Frontal cortex (tissue), 4 donors: ENCODE results near the gene AFAP1. TPM values are rescaled to one million over a fixed set of nuclear protein-coding genes. Genes with fewer than 3 reads are reported as not detected.

ENCODE experiments used
- DNase-seq, 2 donors: peaks; one replicate each; pipeline ENCODE4 v3.0.0; 2012; ENCODE audit warnings: low spot score in 2 of 2
- FAIRE-seq: peaks from 2 replicates; lab custom pipeline; 2012; peaks lifted over from hg19 to GRCh38; lab: Jason Lieb, UNC
- total RNA-seq: library from RNA; depleted of rRNA; stranded (reverse); fragments of >200 nt; gene quantifications from one replicate; pipeline ENCODE4 v1.2.3, GENCODE V29; 2014
- donor health status: control.
- donor health status: control.
- donor health status: control.

The AFAP1 gene
- total RNA-seq, 1 donor from 2014 or later, result 45.2 TPM

DNA sequence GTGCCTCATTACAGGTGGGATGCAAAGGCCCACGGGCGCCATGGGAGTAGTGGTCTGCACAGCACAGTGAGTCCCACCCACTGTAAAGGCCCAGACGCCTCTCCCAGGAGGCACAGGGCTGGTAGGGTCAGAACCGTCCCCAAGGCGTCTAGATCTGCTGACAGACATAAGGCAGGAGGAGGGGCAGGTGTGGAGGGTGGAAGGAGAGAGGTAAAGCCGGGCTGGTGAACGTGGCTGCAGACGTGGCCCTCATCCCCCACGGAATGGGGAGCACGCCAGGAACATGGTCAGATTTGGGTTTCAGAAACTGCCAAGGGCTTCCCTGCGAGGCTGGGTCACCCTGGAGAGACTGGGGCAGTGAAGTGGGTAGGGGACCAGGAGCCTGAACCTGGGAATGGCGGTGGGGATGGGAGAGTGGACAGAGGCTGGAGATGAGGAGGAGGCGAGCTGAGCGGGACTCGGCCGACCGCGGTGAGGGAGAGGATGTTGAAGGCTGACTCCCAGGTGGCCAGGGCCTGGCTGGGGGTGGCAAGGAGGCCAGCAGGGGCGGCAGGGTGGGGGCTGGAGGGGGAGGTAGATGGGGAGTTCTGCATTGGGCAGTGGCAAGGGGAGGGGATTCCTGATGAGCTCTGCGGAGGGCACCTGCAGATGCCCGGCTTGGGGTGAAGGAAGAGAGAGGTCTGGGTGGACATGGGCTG is 184.9 kb downstream of the AFAP1 start:
- no peak for FAIRE-seq
- DNase-seq, result no peak

DNA sequence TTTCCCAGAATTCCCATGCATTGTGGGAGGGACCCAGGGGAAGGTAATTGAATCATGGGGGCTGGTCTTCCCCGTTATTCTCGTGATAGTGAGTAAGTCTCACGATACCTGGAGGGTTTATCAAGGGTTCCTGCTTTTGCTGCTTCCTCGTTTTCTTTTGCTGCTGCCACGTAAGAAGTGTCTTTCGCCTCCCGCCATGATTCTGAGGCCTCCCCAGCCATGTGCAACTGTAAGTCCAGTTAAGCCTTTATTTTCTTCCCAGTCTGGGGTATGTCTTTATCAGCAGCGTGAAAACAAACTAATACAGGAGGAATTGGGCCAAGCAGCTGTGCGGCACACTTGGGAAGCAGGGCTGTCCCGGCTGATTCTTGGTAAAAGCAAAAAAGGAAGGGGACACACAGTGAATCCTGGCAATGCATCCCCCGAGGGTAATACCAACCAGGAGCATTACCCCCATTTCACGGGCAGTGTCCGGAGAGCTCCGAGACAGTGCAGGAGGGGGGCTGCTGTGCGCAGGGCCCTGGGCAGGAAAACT is 185.7 kb downstream of the AFAP1 start:
- FAIRE-seq, result no peak
- no peak for DNase-seq

- FAIRE-seq (no peak), DNase-seq (no peak)
These were observed 186.4 kb downstream of the AFAP1 start for GRCh38 chr4:7753271-7753670.

GRCh38 chr4:7752649-7753048 is 187.0 kb downstream of the AFAP1 start:
- DNase-seq, result no peak
- no peak for FAIRE-seq

GRCh38 chr4:7750972-7751371 is 188.7 kb downstream of the AFAP1 start:
- DNase-seq, result no peak
- no peak for FAIRE-seq

- FAIRE-seq (no peak), DNase-seq (no peak)
These were observed 189.1 kb downstream of the AFAP1 start for GRCh38 chr4:7750523-7750922.

DNA sequence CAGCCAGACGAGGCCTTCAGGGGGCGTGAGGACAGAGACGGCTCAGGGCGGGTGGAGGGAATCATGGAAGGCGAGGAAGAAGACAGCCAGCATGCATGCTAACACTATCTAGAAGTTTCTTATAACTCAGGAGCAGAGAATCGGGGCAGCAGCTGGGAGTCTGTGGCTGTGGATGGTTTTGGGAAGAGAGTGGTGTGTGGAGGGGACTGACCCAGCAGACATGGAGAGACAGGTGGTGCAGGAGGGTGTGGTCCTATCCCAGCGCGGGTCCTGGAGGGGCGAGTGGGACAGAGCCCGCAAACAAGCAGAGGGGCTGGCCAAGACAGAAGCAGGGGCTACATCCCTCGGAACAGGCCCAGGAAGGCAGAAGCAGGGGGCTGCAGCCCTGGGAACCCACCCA is 192.1 kb downstream of the AFAP1 start:
- FAIRE-seq, result no peak

GRCh38 chr4:7747062-7747385 is 192.6 kb downstream of the AFAP1 start:
- DNase-seq, result no peak
- no peak for FAIRE-seq

More for the DNA sequence above, 192.1 kb downstream of the AFAP1 start:
- no peak for DNase-seq

DNA sequence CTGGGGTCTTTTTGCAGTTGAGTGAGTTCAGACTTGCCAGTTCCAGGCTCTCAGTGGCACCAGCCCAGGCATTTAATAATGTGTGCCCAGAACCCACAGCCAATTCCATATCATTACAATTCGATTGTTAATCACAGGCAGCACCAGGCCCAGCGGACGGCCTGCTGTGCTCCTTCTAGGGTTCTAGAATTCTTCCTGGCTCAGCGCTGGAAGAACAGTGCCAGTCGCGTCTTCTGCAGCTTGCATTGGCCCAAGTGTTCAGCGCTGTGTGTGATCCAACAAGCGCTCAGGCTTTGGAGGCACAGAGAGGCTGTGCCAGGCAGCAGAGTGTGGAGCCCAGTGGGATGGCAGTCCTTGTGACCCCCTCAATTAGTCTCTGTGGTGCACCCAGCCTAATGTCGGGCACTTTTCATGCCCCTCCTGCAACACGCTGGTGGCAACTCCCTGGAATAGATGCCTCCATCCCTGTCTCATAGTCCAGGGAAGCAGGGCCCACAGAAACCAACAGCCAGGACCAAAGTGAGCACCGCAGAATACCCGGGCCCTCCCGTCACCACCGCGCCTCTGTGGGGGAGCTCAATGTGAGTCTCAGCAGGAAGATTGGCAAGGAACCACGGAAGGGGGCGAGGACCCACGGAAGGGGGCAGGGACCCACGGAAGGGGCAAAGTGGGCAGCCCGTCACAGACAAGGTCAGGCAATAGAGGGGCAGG is 193.2 kb downstream of the AFAP1 start:
- DNase-seq (no peak), FAIRE-seq (no peak)

DNA sequence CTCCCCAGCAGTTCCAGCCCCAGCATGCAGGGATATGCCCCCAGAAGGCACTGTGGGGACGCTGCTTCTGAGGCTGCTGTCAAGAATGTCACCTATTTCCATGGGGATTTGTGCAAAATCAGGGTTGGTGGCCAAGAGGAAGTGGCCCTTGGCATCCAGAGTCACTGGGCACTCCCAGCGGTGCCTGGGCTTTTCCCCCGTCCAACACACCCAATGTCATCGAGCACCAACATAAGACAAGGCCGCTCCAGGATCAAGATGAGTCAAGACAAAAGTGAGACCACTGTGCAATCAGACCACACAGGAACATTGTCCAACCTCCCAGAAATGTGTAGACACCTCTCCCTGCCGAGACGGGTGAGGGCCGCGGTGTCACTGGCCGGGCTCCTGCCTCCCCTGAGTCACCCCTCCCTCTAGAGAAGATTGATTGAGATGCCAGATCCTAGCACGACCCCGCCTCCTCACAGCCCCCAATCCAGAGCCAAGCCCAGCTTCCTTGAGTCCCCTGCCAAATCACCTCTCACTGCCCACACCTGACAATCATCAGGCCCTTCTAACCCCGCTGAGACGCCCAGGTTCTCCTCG is 194.3 kb downstream of the AFAP1 start:
- FAIRE-seq (no peak), DNase-seq (no peak)

- DNase-seq (no peak), FAIRE-seq (no peak)
These were observed 195.4 kb downstream of the AFAP1 start for GRCh38 chr4:7744142-7744804.

GRCh38 chr4:7742807-7743280 is 196.8 kb downstream of the AFAP1 start:
- no peak for FAIRE-seq
- DNase-seq, result no peak

GRCh38 chr4:7741946-7742806 is 197.5 kb downstream of the AFAP1 start:
- DNase-seq (no peak), FAIRE-seq (no peak)

DNA sequence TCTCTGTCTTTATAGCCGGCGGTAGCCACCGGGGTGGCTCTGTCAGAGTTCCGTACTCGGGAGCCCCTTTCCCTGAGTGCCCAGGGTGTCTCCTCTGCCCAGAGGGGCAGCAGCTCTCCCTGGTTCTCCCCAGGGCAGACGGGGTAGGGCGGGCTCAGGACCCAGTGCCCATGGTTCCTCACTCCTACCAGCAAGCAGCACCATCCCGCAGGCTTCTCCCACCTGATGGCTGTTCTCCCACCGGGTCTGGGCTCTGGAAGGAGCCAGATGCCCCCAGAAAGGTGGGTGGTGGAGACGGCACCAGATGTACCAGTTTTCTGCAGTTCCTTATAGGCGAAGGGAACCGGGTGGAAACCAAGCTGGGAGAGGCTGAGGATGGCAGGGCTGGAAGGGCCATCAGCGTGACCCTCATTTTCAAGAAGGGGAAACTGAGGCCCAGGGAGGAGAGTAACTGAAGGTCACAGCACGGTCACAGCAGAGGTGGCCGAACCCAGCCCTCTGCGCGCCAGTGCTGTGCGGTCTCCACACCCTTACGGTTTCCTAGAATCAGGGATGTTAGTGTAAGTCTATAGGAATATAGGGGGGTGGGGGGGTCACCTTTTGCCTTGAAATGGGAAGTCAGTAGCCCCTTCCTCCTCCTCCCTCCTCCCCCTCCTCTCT is 198.7 kb downstream of the AFAP1 start:
- FAIRE-seq (no peak), DNase-seq (no peak)

DNA sequence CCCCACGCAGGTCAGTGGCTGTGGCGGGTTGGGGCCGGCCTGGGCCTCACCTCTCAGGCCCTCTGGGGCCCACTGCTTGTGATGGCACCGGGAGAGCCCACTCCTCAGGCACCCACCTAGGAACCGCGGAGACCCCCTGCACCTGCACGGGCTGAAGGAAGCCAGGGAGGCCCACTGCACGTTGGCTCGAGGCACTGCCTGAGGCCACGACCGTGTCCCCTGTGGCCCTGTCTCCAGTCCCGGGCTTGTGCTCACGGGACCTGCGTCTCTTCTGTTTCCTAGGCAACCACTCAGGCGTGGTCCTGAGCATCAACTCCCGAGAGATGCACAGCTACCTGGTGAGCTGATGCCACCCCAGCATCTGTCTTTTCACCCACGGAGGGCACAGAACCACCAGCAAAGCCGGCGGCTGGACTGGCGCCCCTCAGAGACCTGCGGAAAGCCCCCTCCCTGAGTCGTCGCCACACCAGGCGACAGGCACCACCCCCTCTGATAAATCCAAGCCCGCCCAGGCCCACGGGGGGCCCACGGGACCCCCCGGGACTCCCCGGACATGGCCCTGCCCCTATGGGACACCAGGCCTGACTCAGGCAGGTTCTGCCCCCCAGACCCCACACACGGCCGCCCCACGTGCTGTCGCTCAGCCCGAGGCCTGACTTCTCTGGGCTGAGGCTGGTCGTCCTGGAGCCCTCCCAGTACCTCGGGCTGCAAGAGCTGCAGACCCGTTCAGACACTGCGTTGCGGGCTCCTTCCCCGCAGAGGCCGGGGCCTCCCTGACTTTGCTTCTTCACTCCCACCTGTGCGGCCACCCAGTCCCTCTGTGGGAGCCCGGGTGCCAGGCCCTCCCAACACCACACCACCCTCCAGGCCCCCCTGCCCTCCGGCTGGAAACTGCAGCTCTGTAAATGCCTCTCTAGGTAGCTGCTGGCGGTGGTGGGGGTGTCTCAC is 199.5 kb downstream of the AFAP1 start:
- no peak for FAIRE-seq
- DNase-seq, result no peak

GRCh38 chr4:7739077-7739917 is 200.4 kb downstream of the AFAP1 start:
- DNase-seq, result no peak
- FAIRE-seq, result no peak

DNA sequence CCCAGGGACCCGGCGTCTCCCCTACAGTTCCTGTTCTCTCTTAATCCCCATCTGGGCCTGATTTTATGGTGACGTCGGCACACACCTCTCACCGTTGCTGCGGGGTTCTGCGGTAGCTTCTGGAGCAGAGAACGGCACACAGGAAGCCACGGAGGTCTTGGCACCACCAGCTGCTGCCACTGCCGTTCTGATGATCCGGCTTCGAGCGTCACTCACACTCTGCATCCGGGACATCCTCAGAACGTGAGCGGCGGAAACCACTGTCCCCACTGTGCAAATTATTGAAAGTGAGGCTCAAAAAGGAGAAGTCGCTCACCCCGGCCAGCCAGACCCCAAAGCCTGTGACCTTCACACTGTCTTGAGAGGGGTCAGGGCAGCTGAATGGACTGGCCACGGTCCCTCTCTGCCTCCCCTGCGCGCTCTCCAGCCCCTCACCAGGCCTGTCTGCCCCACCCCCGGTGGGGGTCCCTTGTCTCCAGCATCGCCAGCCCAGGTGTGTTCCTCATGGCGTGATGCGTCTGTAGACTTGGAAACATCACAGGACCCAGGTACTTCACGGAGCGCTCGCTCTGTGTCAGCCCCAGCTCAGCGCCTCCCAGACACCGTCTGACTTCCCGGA is 201.1 kb downstream of the AFAP1 start:
- FAIRE-seq (no peak), DNase-seq (no peak)
